Psoas muscle (tissue), 8 donors: ENCODE measurements around the gene KLRK1. TPM values are rescaled to one million over a fixed set of nuclear protein-coding genes. Genes with fewer than 3 reads are reported as not detected.
"Not testable (repeated sequence)": the region's sequence is repeated elsewhere in the genome, so short reads cannot be mapped to it uniquely, and the experiment has no call there.

Experiments used
- ATAC-seq, 4 donors: fragments of 200-7000 bp; cut with Tn5 transposase; one replicate each; pipeline ENCODE4 v1.9.1; 2020; ENCODE audit warnings: moderate library complexity in 3 of 4, mild to moderate bottlenecking in 2 of 4
- DNase-seq, 2 donors: peaks; one replicate each; pipeline ENCODE4 v3.0.0-alpha.2; 2020
- H3K27ac ChIP-seq: fragments of 200-600 bp; one replicate; pipeline ENCODE4 v1.8.0; 2022
- H3K27me3 ChIP-seq, 3 donors: fragments of 200-600 bp in 1 of 3; one replicate each; pipeline versions ENCODE4 v1.6.1 to v1.8.0; 2013 to 2022; ENCODE audit warnings: low read length in 2 of 3, mild to moderate bottlenecking in 2 of 3, moderate library complexity in 1 of 3; ENCODE audit not compliant: insufficient read depth in 3 of 3
- H3K36me3 ChIP-seq, 2 donors: fragments of 200-600 bp in 1 of 2; one replicate each; pipeline versions ENCODE4 v1.6.1 to v1.8.0; 2013 to 2022; ENCODE audit warnings: low read depth in 1 of 2, mild to moderate bottlenecking in 1 of 2, moderate library complexity in 1 of 2; ENCODE audit not compliant: insufficient read depth in 1 of 2
- H3K4me1 ChIP-seq: fragments of 200-600 bp; one replicate; pipeline ENCODE4 v1.8.0; 2022
- H3K4me3 ChIP-seq: fragments of 200-600 bp; one replicate; pipeline ENCODE4 v1.8.0; 2022; ENCODE audit warnings: mild to moderate bottlenecking
- H3K9me3 ChIP-seq: fragments of 200-600 bp; one replicate; pipeline ENCODE4 v1.8.0; 2022
- WGBS, 3 donors: extraction: QIAGEN DNeasy Blood & Tissue Kit; methylation state at CpG; one replicate each; pipeline versions ENCODE4 v1.1.6 to v1.1.7; 2013; 5-methylcytosine and 5-hydroxymethylcytosine counted together
- intact Hi-C, 2 donors: fragments of 100-400 bp; cut with DNase I; formaldehyde crosslinking; loops; one replicate each; pipeline versions ENCODE4 v1.11.0 to v1.14.2; 2022
- polyA plus RNA-seq, 3 donors: library from polyadenylated mRNA; stranded (reverse); fragments of 200-250 nt; gene quantifications; one replicate each; pipeline ENCODE4 v1.2.3, GENCODE V29; 2013
- total RNA-seq, 4 donors: library from RNA; stranded (reverse); fragmentation: NEBNext Ultra II Directional in 2 of 4; extraction: Animal tissue kit (Norgen Biotek cat#: 25700) in 2 of 4; gene quantifications; one replicate each; pipeline versions ENCODE4 v1.2.1 to v1.2.4, GENCODE V29; 2021 to 2023
- TF ChIP-seq, protein P1 (sequence below): fragments of 200-600 bp; IDR thresholded peaks from one replicate; pipeline ENCODE4 v1.8.0; 2022; ENCODE audit warnings: antibody characterized with exemption
- donor health status: healthy with polysubstance abuse.
- donor health status: DM: no; HTN: no; CAD: no; lungs with moderate emphysema.
- donor health status: Bipolar disorder and iron deficiency.
- donor health status: healthy.
- donor health status: DM: yes; HTN: yes; CAD: no.
- donor health status: DM: no; HTN: no; CAD: no.
- donor health status: DM: no; HTN: no; CAD: no.
- donor health status: DM: yes; HTN: yes; CAD: no.

The KLRK1 gene
- total and polyA plus RNA-seq, 7 donors, result 0.09 to 0.55 (median 0.31) TPM; not detected in 1

- no peak for ATAC-seq
- H3K4me1 ChIP-seq, result no peaks in the 10 kb centered on the region
- DNase-seq, result no peak
- peaks cover 5% of the 10 kb centered on the region for H3K9me3 ChIP-seq
- H3K36me3 ChIP-seq, result no peaks in the 10 kb centered on the region
- H3K27me3 ChIP-seq, result no peaks in the 10 kb centered on the region
- intact Hi-C loops, result no loop called here
- TF ChIP-seq, protein P1, sequence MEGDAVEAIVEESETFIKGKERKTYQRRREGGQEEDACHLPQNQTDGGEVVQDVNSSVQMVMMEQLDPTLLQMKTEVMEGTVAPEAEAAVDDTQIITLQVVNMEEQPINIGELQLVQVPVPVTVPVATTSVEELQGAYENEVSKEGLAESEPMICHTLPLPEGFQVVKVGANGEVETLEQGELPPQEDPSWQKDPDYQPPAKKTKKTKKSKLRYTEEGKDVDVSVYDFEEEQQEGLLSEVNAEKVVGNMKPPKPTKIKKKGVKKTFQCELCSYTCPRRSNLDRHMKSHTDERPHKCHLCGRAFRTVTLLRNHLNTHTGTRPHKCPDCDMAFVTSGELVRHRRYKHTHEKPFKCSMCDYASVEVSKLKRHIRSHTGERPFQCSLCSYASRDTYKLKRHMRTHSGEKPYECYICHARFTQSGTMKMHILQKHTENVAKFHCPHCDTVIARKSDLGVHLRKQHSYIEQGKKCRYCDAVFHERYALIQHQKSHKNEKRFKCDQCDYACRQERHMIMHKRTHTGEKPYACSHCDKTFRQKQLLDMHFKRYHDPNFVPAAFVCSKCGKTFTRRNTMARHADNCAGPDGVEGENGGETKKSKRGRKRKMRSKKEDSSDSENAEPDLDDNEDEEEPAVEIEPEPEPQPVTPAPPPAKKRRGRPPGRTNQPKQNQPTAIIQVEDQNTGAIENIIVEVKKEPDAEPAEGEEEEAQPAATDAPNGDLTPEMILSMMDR, result no peak
- H3K27ac ChIP-seq, result no peak overlapping the region
- 31 to 50% (median 38%) methylated on average over 1 of the region's 1 CpG for WGBS, 3 donors
- H3K4me3 ChIP-seq, result no peak overlapping the region
Measured at GRCh38 chr12:10386857-10387256, 3.0 kb downstream of the KLRK1 start.

DNA sequence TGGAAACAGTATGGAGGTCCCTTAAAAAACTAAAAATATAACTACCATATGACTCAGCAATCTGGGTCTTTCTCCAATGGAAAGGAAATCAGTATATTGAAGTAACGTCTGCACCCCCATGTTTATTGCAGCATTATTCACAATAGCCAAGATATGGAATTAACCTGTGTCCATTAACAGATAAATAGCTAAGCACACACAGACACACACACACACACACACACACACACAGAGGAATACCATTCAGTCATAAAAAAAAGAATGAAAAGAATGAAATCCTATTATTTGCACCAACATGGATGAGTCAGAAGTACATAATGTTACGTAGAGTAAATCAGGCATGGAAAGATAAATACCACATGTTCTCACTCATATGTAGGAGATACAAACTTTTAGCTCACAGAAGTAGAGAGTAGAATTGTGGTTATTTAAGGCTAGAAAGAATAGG, 4.7 kb downstream of the KLRK1 start:
- Histone ChIP-seq H3K9me3 (peaks cover 5% of the 10 kb centered on the region), H3K27me3 (no peaks in the 10 kb centered on the region), H3K27ac (no peak overlapping the region), H3K4me3 (no peak overlapping the region), H3K36me3 (no peaks in the 10 kb centered on the region), H3K4me1 (no peaks in the 10 kb centered on the region)
- TF ChIP-seq, protein P1, result no peak
- ATAC-seq (no peak), DNase-seq (no peak)
- WGBS, 3 donors, result 55 to 71% (median 57%) methylated on average over 2 of the region's 2 CpGs
- intact Hi-C loops, result no loop called here

GRCh38 chr12:10384191-10384590, 5.7 kb downstream of the KLRK1 start:
- no peaks in the 10 kb centered on the region for H3K4me1 ChIP-seq
- H3K4me3 ChIP-seq, result no peak overlapping the region
- TF ChIP-seq, protein P1, result no peak
- H3K27me3 ChIP-seq, result no peaks in the 10 kb centered on the region
- WGBS, 3 donors, result 87 to 93% (median 88%) methylated on average over 3 of the region's 3 CpGs
- DNase-seq, result no peak
- ATAC-seq, result no peak
- intact Hi-C loops, result no loop called here
- H3K27ac ChIP-seq, result no peak overlapping the region
- no peaks in the 10 kb centered on the region for H3K36me3 ChIP-seq
- H3K9me3 ChIP-seq, result peaks cover 5% of the 10 kb centered on the region

DNA sequence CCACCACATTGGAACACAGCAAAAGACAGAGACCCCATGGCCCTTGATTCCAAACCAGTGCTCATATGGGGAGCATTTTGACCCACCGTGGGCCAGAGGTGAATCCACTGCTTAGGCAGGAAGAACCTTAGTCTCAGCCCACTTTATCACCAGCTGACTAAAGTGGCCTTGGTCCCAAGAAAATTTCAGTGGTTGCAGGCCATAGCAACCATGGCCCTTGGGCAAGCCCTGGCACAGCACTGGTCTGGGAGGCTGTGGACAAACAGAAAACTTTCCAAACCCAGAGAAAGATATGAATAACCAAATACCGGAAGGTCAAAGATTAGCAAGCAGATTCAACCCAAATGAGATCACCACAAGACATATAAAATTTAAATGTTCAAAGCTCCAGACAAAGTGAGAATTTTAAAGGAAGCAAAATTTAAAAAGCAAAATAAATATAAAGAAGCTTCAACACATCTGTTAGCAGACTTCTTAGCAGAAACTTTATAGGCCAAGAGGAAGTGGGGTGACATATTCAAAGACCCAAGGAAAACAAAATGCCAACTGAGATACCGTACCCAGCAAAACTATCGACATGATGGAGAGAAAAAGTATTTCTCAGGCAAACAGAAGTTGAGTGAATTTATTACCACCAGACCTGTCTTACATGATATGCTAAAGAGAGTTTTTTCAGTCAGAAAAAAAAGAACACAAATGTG, 7.8 kb downstream of the KLRK1 start:
- Histone ChIP-seq H3K9me3 (peaks cover 5% of the 10 kb centered on the region), H3K27me3 (no peaks in the 10 kb centered on the region), H3K27ac (no peak overlapping the region), H3K4me1 (no peaks in the 10 kb centered on the region), H3K4me3 (no peak overlapping the region), H3K36me3 (no peaks in the 10 kb centered on the region)
- intact Hi-C loops, result no loop called here
- ATAC-seq (no peak), DNase-seq (no peak)
- TF ChIP-seq, protein P1, result no peak
- 86 to 94% (median 90%) methylated on average over 4 of the region's 4 CpGs for WGBS, 3 donors

DNA sequence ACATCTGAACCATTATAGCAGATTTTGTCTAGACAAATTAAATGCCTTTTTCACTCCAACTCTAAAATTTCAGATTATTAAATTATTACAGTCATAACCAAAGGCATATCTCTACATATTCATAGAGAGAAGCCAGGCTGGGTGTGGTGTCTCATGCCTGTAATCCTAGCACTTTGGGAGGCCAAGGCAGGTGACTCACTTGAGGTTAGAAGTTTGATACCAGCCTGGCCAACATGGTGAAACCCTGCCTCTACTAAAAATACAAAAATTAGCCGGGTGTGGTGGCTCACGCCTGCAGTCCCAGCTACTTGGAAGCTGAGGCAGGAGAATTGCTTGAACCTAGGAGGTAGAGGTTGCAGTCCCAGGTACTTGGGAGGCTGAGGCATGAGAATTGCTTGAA, 11.1 kb downstream of the KLRK1 start:
- ATAC-seq, H3K36me3 ChIP-seq, DNase-seq, H3K4me3 ChIP-seq, intact Hi-C loops, H3K4me1 ChIP-seq, H3K9me3 ChIP-seq, H3K27me3 ChIP-seq, H3K27ac ChIP-seq: not testable (repeated sequence)
- WGBS, 3 donors, result 80 to 90% (median 85%) methylated on average over 2 of the region's 2 CpGs
